Measurements from ENCODE around the gene NELFB. TPM values are rescaled to one million over a fixed set of nuclear protein-coding genes. Genes with fewer than 3 reads are reported as not detected.

NELFB gene
- polyA plus RNA-seq, 3 donors = 17.3 to 44.2 (median 18.8) TPM

DNA sequence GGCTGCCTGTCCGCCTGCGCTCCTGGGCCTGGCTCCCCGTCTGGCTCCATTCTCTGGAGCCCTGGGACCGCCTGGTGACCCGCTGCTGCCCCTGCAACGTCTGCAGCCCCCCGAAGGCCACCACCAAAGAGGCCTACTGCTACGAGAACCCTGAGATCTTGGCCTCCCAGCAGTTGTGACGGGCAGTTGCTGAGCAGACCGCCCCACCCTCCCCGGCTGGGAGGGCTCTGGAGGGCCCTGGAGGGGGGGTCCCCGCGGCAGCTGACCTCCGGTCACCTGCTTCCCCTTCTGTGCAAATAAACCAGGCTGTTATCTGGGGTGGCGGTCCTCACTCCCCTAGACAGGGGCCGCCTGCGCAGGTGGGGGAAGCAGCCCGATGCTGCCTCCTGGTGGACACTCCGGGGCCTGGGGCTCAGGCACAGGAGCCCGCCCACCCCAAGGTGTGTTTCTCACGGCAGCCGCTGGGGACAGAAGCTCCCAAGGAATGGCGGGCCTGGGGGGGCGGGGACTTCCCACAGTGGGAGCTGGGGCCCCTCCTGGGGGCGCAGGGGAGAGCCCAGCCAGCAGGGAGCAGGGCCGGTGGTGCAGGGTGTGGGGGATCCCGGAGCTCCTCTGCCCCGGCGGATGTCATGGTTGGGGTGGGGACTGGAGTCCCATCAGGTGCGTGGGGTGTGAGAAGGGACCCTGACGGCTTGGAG lies 18.7 kb upstream of the NELFB start:
- DNase-seq = peak; percentile 79 to 87 (median 85)
- H3K4me3 Mint-ChIP-seq = no peak overlapping the region
- WGBS (ENCODE audit: insufficient coverage) = 7% methylated on average over 25 of the region's 31 CpGs
- no peaks in the 10 kb centered on the region for H3K36me3 Mint-ChIP-seq
- no peaks in the 10 kb centered on the region for H3K27me3 ChIP-seq (ENCODE audit: control insufficient read depth in 2 of 2, insufficient read depth in 2 of 2, low read length in 2 of 2)
- no peak overlapping the region for H3K4me3 ChIP-seq (replicated peaks in 1 of 3; ENCODE audit: low read depth in 2 of 3, low read length in 3 of 3)
- peak overlapping the region in 1 of 7 donors; percentile 50 for H3K27ac Mint-ChIP-seq
- peak overlapping the region; percentile 50 for H2AFZ ChIP-seq (ENCODE audit: insufficient read depth, low read depth, low read length, poor library complexity, severe bottlenecking)
- H3K79me2 ChIP-seq (ENCODE audit: insufficient read depth, low read length) = peaks cover 17% of the 10 kb centered on the region
- H3K4me2 ChIP-seq (replicated peaks; ENCODE audit: extremely low read depth, low read length, poor library complexity, severe bottlenecking) = peak overlapping the region; percentile 51
- intact Hi-C loops (cut with micrococcal nuclease) = loop anchor here in 1 of 2 donors (5.0 kb wide), 2 partner anchors 49 to 114 kb away; partner anchors contain the start of genes ANAPC2 and SSNA1
- no peak overlapping the region for H3K9ac ChIP-seq (ENCODE audit: insufficient read depth, low read length, poor library complexity, severe bottlenecking)
- no peaks in the 10 kb centered on the region for H4K20me1 ChIP-seq (ENCODE audit: insufficient read depth, low read length)
- H3K4me1 ChIP-seq (ENCODE audit: control insufficient read depth in 1 of 2, insufficient read depth in 2 of 2, low read length in 2 of 2) = peaks cover 31 to 37% of the 10 kb centered on the region in 2 donors
- H3K27ac ChIP-seq (ENCODE audit: low read depth in 1 of 2, low read length in 2 of 2) = no peak overlapping the region
- H3K4me1 Mint-ChIP-seq = peaks cover 23% of the 10 kb centered on the region
- H3K36me3 ChIP-seq (replicated peaks in 1 of 2; ENCODE audit: control insufficient read depth in 1 of 2, insufficient read depth in 2 of 2, low read length in 2 of 2) = no peaks in the 10 kb centered on the region
- TF ChIP-seq CTCF (IDR thresholded peaks at IDR 0.05) = peak; percentile 99
- no peaks in the 10 kb centered on the region for H3K9me3 ChIP-seq (replicated peaks in 1 of 2; ENCODE audit: control insufficient read depth in 1 of 2, insufficient read depth in 1 of 2, low read length in 2 of 2)
- peaks cover 2 to 22% (median 8%) of the 10 kb centered on the region in 3 donors for H3K27me3 Mint-ChIP-seq (ENCODE audit: low read depth in 3 of 3)
- H3K9me3 Mint-ChIP-seq = peaks cover 0 to 5% (median 0%) of the 10 kb centered on the region in 7 donors

DNA sequence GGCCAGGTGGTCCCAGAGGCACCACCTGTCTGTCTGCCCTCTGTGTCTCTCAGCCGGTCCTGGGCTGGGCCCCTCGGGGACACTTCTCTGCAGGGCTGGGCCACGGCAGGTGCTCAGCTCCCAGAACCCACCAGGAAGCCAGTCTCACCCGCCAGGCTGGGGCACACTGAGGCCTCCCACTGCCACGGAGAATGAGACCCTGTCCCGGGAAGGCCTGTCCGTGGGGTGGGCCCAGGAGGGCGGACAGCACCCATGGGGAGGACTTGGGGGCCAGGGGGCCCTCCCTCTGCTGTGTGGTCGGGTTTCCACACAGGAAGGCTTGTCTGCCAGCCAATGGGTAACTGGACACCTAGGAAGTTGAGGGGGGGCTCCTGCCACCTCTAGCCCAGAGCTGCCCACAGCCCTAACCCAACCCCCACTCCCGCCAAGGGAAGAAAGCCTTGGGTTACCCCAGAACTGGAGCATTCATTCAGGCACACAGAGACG lies 18.1 kb upstream of the NELFB start:
- Histone ChIP-seq H4K20me1 (ENCODE audit: insufficient read depth, low read length) (peaks cover 5% of the 10 kb centered on the region), H3K4me1 (ENCODE audit: control insufficient read depth in 1 of 2, insufficient read depth in 2 of 2, low read length in 2 of 2) (peaks cover 34 to 41% of the 10 kb centered on the region in 2 donors), H3K79me2 (ENCODE audit: insufficient read depth, low read length) (peaks cover 23% of the 10 kb centered on the region), H3K4me2 (replicated peaks; ENCODE audit: extremely low read depth, low read length, poor library complexity, severe bottlenecking) (peak overlapping the region; percentile 51), H3K4me3 (replicated peaks in 1 of 3; ENCODE audit: low read depth in 2 of 3, low read length in 3 of 3) (no peak overlapping the region), H3K27me3 (ENCODE audit: control insufficient read depth in 2 of 2, insufficient read depth in 2 of 2, low read length in 2 of 2) (no peaks in the 10 kb centered on the region), H3K9me3 (replicated peaks in 1 of 2; ENCODE audit: control insufficient read depth in 1 of 2, insufficient read depth in 1 of 2, low read length in 2 of 2) (no peaks in the 10 kb centered on the region), H3K27ac (ENCODE audit: low read depth in 1 of 2, low read length in 2 of 2) (no peak overlapping the region), H2AFZ (ENCODE audit: insufficient read depth, low read depth, low read length, poor library complexity, severe bottlenecking) (peak overlapping the region; percentile 50), H3K9ac (ENCODE audit: insufficient read depth, low read length, poor library complexity, severe bottlenecking) (no peak overlapping the region), H3K36me3 (replicated peaks in 1 of 2; ENCODE audit: control insufficient read depth in 1 of 2, insufficient read depth in 2 of 2, low read length in 2 of 2) (peaks cover under 1% of the 10 kb centered on the region in 2 donors)
- Mint-ChIP-seq H3K9me3 (peaks cover 0 to 3% (median 0%) of the 10 kb centered on the region in 7 donors), H3K4me1 (peaks cover 23% of the 10 kb centered on the region), H3K27me3 (ENCODE audit: low read depth in 3 of 3) (peaks cover 2 to 22% (median 8%) of the 10 kb centered on the region in 3 donors), H3K27ac (peak overlapping the region in 1 of 7 donors; percentile 50), H3K36me3 (no peaks in the 10 kb centered on the region), H3K4me3 (no peak overlapping the region)
- 17% methylated on average over 9 of the region's 11 CpGs for WGBS (ENCODE audit: insufficient coverage)
- DNase-seq = no peak
- intact Hi-C loops (cut with micrococcal nuclease) = loop anchor here in 1 of 2 donors (5.0 kb wide), 2 partner anchors 50 to 115 kb away; partner anchors contain the start of genes ANAPC2 and SSNA1
- no peak for TF ChIP-seq CTCF (IDR thresholded peaks at IDR 0.05)
